GM10266 (cell line): ENCODE data around the gene TPI1.
A peak's percentile ranks its signal among the peaks of the same experiment; 100 is the strongest.
"Not testable (repeated sequence)": the region's sequence is repeated elsewhere in the genome, so short reads cannot be mapped to it uniquely, and the experiment has no call there.

Source experiments
- DNase-seq: peaks from one replicate; pipeline ENCODE4 v3.0.0; 2012; ENCODE audit errors: extremely low spot score
- TF ChIP-seq, protein P1 (sequence below): IDR thresholded peaks from 2 replicates; pipeline ENCODE4 v1.5.1; 2012; ENCODE audit warnings: mild to moderate bottlenecking, low read depth; ENCODE audit not compliant: control insufficient read depth, insufficient read depth; ENCODE audit errors: missing control alignments

TPI1 gene

DNA sequence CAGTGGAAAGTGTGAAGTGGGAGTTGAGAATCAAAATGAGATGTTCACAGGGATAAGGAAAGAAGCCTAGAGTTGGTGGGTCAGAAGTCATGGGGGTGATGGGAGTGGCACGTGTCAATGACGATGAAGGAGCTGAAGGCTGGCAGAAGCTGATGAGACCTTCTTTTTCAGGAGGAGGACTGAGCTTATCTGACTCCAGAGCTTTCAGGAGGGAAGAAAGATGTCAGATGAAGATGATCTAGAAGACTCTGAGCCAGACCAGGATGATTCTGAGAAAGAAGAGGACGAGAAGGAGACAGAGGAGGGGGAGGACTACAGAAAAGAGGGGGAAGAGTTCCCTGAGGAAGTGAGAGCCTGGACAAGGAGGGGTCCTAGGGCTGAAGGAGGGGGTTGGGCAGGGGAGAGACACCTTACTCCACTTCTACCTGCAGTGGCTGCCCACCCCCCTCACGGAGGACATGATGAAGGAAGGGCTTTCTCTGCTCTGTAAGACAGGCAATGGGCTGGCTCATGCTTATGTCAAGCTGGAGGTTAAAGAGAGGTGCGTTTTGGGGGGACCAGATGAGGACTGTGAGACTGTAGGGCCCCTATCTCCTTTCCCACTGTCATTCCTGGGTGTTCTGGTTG is 38.2 kb downstream of the TPI1 start:
- TF ChIP-seq, protein P1, sequence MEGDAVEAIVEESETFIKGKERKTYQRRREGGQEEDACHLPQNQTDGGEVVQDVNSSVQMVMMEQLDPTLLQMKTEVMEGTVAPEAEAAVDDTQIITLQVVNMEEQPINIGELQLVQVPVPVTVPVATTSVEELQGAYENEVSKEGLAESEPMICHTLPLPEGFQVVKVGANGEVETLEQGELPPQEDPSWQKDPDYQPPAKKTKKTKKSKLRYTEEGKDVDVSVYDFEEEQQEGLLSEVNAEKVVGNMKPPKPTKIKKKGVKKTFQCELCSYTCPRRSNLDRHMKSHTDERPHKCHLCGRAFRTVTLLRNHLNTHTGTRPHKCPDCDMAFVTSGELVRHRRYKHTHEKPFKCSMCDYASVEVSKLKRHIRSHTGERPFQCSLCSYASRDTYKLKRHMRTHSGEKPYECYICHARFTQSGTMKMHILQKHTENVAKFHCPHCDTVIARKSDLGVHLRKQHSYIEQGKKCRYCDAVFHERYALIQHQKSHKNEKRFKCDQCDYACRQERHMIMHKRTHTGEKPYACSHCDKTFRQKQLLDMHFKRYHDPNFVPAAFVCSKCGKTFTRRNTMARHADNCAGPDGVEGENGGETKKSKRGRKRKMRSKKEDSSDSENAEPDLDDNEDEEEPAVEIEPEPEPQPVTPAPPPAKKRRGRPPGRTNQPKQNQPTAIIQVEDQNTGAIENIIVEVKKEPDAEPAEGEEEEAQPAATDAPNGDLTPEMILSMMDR: no peak

DNA sequence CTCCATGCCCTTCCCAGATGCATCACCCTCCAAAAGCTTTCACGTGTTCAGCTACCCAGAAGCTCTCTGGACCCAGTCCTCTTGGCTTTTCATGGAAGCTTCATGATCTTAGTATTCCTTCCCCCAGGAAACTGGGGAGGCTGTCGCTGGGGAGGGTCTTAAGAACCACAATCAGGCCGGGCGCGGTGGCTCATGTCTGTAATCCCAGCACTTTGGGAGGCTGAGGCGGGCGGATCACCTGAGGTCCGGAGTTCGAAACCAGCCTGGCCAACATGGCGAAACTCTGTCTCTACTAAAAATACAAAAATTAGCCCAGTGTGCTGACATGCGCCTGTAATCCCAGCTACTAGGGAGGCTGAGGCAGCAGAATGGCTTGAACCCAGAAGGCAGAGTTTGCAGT is 40.8 kb downstream of the TPI1 start:
- DNase-seq: not testable (repeated sequence)

More for the DNA sequence above, 38.2 kb downstream of the TPI1 start:
- no peak for DNase-seq

DNA sequence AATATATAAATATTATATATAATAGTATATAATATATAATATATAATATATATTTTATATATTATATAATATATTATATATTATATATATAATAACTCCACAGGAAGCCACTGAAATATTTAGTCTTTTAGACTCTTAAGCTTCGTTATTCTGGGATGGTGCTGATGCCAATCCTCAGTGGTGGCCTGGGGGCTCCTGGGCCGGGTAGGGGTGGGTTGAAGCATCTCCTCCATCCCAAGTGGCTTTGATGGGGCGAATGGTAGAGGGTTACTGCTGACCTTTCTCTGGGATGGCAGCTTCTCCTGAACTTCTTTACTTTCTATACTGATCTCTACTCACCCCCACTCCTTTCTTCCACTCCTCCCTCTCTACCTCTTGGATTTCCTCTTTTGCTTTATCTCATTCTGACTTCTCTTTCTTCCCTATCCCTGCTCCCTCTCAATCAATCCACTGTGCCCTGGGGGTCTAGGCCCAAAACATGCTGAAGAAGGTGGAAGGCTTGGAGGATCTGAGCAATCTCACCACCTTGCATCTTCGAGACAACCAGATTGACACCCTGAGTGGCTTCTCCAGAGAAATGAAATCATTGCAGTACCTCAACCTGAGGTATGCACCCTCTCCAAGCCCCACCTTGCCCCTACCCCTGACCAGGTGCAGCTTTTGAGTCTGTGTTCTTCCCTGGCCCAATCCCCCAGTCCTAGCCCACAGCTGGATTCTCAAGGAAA is 42.3 kb downstream of the TPI1 start:
- DNase-seq: no peak
- TF ChIP-seq, protein P1: no peak

DNA sequence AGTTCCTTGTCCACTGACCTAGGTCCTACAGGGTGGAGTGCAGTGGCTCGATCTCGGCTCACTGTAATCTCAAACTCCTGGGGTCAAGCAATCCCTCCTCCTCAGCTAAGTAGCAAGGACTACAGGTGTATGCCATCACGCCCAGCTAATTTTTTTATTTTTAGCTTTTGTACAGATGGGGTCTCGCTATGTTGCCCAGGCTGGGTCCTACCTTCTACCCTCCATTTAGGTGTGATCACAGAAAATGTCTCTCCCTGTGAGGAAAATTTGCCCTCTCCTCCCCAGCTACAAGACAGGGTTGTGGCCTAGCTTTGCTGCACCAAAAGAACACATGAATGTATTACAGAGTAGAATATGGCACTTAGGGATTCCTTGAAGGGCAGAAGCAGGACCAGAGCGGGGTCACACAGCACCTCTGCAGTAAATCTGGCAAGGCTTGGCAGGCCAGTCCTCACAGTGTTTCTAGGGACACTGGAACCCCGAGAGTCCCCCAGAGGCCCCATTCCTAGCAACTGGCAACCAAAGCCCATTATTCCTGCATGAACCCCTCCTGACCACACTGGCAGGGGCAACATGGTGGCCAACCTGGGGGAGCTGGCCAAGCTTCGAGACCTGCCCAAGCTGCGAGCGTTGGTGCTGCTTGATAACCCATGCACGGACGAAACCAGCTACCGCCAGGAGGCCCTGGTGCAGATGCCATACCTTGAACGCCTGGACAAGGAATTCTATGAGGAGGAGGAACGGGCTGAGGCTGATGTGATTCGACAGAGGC is 45.0 kb downstream of the TPI1 start:
- TF ChIP-seq, protein P1: no peak

DNA sequence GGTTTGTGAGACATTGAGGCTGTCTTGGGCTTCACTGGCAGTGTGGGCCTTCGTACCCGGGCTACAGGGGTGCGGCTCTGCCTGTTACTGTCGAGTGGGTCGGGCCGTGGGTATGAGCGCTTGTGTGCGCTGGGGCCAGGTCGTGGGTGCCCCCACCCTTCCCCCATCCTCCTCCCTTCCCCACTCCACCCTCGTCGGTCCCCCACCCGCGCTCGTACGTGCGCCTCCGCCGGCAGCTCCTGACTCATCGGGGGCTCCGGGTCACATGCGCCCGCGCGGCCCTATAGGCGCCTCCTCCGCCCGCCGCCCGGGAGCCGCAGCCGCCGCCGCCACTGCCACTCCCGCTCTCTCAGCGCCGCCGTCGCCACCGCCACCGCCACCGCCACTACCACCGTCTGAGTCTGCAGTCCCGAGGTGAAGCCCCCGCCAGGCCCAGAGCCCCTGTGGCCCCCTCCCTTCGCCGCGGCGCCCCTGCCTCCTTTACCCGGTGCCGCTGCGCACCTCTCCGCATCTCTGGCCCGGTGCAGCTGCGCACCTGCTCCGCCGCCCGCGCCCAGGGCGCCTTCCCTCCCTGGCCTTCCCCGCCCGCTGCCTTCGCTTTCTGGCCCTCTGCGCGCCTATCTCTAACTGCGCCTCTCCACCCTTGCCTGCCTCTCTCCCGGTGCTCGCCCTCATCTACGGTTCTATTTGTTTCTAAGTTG is 47.1 kb downstream of the TPI1 start, which contains the start of gene ENO2:
ENO2 (plus strand) TSS at position 335 of the 701 bp plus-strand sequence. CDS start 1,253 bp downstream, outside the sequence.
- peak; percentile 88 for DNase-seq
- TF ChIP-seq, protein P1: no peak

More for the DNA sequence above, 45.0 kb downstream of the TPI1 start:
- no peak for DNase-seq

DNA sequence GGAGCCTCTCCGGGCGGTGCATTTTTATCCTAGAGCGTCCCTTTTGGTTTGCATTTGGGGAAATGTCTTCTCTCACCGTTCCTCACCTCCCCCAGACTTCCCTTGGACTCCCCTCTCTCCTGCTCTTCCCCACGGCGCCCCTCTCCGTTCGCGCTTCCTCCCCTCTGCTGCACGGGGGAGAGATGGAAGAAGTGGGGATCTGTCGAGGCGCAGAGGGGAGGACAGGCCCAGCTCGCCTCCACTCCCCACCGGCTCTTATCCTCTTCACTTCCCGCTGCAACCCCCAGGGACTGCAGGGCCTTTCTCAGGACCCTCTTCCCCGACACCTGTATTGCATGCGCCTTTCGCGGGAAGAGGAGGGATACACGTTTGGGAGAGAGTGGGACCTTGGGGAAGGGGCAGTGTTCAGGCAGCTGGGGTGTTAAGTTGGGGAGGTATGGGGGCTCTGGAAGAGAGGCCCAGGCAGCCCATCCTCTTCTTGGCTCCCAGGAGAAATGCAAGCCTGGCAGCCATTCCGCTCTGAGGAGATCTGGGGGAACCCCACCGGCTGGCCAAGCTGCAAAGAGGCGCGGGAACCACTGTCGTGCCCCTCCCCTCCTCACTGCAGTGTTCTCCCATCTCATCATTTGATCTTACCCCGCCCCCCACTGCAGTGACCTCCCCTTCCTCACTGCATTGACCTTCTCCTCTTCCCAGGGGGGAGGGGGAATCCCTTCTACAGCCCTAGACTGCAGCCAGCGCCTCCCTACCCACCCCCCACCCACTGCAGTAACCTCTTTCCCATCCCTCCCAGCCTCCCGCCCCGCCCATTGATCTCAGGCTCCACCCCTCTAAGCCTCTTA is 47.8 kb downstream of the TPI1 start:
- TF ChIP-seq, protein P1: no peak
- peak; percentile 78 for DNase-seq

DNA sequence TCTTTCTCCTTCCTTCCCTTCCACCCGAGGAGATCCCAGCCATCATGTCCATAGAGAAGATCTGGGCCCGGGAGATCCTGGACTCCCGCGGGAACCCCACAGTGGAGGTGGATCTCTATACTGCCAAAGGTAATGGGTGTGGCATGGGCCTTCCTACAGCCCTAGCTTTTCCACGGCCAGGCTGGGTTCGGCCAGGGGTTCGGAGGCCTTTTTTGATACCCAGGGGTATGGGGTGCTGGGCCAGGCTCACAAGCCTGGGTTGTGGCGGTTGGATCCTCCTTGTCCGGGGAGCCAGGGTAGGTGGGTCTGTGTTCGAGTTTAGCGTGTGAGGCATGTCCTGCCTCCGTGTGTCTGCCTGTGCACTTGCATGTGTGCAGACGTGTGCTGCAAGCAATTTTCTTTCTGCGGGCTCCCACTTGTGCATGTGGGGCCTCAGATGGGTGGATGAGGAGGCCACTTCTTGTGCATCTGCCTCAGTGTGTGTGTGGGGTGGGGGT is 48.5 kb downstream of the TPI1 start:
- TF ChIP-seq, protein P1: no peak
- no peak for DNase-seq
